GM18499 (cell line): ENCODE measurements around the gene ZDHHC6.
A peak's percentile ranks its signal among the peaks of the same experiment; 100 is the strongest.
"Not testable (repeated sequence)": the region's sequence is repeated elsewhere in the genome, so short reads cannot be mapped to it uniquely, and the experiment has no call there.

ENCODE experiments used
- ATAC-seq: cut with Tn5 transposase; IDR thresholded peaks from one replicate; pipeline ENCODE4 v1.9.1; 2021; ENCODE audit warnings: moderate number of reproducible peaks; ENCODE audit not compliant: insufficient read depth, unreplicated experiment

The ZDHHC6 gene

GRCh38 chr10:112394475-112394875 is 52.2 kb downstream of the ZDHHC6 start:
- no peak for ATAC-seq

GRCh38 chr10:112393827-112394226 is 52.9 kb downstream of the ZDHHC6 start:
- ATAC-seq: no peak

- no peak for ATAC-seq
Measured at GRCh38 chr10:112393341-112393740, 53.4 kb downstream of the ZDHHC6 start.

- no peak for ATAC-seq
Measured at GRCh38 chr10:112390125-112390703, 56.5 kb downstream of the ZDHHC6 start.

GRCh38 chr10:112389271-112389822 is 57.4 kb downstream of the ZDHHC6 start:
- ATAC-seq: peak; percentile 53

- ATAC-seq: no peak
Measured at GRCh38 chr10:112388548-112388947, 58.2 kb downstream of the ZDHHC6 start.

GRCh38 chr10:112388056-112388455 is 58.7 kb downstream of the ZDHHC6 start:
- ATAC-seq: not testable (repeated sequence)

- no peak for ATAC-seq
Measured at GRCh38 chr10:112385201-112385600, 61.5 kb downstream of the ZDHHC6 start.

GRCh38 chr10:112384141-112384540 is 62.6 kb downstream of the ZDHHC6 start:
- no peak for ATAC-seq

GRCh38 chr10:112383325-112383724 is 63.4 kb downstream of the ZDHHC6 start:
- ATAC-seq: no peak

- no peak for ATAC-seq
Measured at GRCh38 chr10:112382515-112383235, 64.0 kb downstream of the ZDHHC6 start.
